ENCODE results near the gene ZBTB33. TPM values are rescaled to one million over a fixed set of nuclear protein-coding genes. Genes with fewer than 3 reads are reported as not detected.

Gene ZBTB33
- total RNA-seq, 2 experiments from 2014 or later, result 11.6 to 12.4 TPM

DNA sequence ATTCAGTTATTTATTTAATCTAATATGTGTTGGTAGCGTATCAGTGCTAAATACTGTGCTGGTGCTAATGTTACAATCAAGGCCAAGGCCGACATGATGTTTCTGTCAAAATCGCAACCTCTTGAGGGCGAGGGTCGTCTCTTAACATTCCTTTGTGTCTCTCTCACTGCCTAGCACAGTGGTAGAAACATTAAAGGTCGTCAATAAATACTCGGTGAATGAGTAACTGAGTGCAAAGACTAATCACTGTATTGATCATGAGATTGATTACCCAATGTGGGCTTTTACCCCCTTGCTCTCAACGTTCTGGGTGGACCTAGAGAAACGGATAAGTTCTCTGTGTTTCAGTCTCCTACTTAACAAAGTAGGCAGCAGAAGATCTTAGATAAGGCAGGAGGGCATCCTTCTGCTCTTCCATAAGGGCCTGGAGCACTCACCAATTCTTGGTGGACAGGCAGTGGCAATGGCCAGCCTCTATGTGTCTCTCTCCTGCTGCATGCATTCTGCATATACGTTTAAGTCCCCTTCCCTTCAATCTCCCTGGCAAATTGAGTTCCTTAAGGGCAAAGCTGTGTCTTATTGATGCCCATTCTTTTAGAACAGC is 30.5 kb downstream of the ZBTB33 start:
- intact Hi-C loops (cut with micrococcal nuclease), result no loop called here
- H3K27ac Mint-ChIP-seq, result no peak overlapping the region

DNA sequence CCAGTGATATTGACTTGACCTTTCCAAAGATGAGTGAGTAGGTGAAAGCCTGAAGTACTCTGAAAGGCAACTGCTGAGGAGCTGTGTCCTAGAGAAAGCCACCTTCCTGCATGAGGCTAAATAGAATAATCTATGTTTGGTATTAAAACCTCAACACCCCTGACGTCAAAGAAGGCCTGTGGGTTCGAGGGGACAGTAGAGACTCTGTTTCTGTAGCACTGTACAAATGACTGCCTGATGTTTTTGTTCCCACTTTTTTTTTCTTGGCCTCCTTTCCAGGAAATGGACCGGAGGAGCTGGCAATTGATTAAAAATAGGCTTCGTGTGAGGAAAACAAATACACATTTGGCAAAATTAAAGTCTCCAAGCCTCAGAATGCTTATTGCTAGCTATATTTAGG is 31.1 kb downstream of the ZBTB33 start:
- CTCF ChIA-PET, result no interaction called here
- no peak for ATAC-seq
- intact Hi-C loops (cut with micrococcal nuclease), result no loop called here

More for the DNA sequence above, 30.5 kb downstream of the ZBTB33 start:
- H3K27me3 Mint-ChIP-seq, result peaks cover 3% of the 10 kb centered on the region
- TF ChIP-seq, protein P1, sequence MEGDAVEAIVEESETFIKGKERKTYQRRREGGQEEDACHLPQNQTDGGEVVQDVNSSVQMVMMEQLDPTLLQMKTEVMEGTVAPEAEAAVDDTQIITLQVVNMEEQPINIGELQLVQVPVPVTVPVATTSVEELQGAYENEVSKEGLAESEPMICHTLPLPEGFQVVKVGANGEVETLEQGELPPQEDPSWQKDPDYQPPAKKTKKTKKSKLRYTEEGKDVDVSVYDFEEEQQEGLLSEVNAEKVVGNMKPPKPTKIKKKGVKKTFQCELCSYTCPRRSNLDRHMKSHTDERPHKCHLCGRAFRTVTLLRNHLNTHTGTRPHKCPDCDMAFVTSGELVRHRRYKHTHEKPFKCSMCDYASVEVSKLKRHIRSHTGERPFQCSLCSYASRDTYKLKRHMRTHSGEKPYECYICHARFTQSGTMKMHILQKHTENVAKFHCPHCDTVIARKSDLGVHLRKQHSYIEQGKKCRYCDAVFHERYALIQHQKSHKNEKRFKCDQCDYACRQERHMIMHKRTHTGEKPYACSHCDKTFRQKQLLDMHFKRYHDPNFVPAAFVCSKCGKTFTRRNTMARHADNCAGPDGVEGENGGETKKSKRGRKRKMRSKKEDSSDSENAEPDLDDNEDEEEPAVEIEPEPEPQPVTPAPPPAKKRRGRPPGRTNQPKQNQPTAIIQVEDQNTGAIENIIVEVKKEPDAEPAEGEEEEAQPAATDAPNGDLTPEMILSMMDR (IDR thresholded peaks at IDR 0.05), result no peak
- no peaks in the 10 kb centered on the region for H3K9me3 Mint-ChIP-seq
- no peak for ATAC-seq
- DNase-seq, result no peak
- no peaks in the 10 kb centered on the region for H3K4me1 Mint-ChIP-seq (ENCODE audit: low read depth)
- POLR2A ChIA-PET, result no interaction called here
- H3K4me3 Mint-ChIP-seq, result no peak overlapping the region
- H3K36me3 Mint-ChIP-seq (ENCODE audit: low read depth), result no peaks in the 10 kb centered on the region
- CTCF ChIA-PET, result no interaction called here

DNA sequence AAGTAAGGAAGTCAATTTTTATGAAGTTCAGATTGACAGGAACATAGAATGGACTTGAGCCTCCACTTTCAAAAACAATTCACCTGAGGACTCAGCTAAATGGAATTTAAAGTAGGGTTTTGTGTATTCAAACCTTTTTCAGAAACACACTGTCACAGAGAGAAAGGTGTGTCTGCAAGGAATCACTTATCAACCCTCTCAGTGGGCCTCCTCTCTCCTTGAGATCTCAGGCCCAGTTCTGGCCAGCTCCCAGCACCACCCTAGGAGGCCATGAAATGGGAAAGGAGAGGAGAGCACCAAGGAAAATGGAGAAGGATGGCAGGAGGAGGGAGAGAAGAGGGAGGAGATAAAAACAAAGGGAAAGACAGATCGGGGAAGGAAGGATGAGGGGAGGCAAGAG is 32.1 kb downstream of the ZBTB33 start:
- Mint-ChIP-seq H3K27ac (no peak overlapping the region), H3K36me3 (ENCODE audit: low read depth) (no peaks in the 10 kb centered on the region), H3K27me3 (peaks cover 3% of the 10 kb centered on the region), H3K4me3 (no peak overlapping the region), H3K9me3 (no peaks in the 10 kb centered on the region), H3K4me1 (ENCODE audit: low read depth) (no peaks in the 10 kb centered on the region)
- DNase-seq (no peak), ATAC-seq (no peak)
- intact Hi-C loops (cut with micrococcal nuclease), result no loop called here
- ChIA-PET CTCF (no interaction called here), POLR2A (no interaction called here)
- TF ChIP-seq, protein P1 (IDR thresholded peaks at IDR 0.05), result no peak

More for the DNA sequence above, 31.1 kb downstream of the ZBTB33 start:
- no peak for DNase-seq
- POLR2A ChIA-PET, result no interaction called here
- H3K4me3 Mint-ChIP-seq, result no peak overlapping the region
- TF ChIP-seq, protein P1 (IDR thresholded peaks at IDR 0.05), result no peak
- H3K9me3 Mint-ChIP-seq, result no peaks in the 10 kb centered on the region
- H3K36me3 Mint-ChIP-seq (ENCODE audit: low read depth), result no peaks in the 10 kb centered on the region
- no peak overlapping the region for H3K27ac Mint-ChIP-seq
- H3K4me1 Mint-ChIP-seq (ENCODE audit: low read depth), result no peaks in the 10 kb centered on the region
- peaks cover 3% of the 10 kb centered on the region for H3K27me3 Mint-ChIP-seq

DNA sequence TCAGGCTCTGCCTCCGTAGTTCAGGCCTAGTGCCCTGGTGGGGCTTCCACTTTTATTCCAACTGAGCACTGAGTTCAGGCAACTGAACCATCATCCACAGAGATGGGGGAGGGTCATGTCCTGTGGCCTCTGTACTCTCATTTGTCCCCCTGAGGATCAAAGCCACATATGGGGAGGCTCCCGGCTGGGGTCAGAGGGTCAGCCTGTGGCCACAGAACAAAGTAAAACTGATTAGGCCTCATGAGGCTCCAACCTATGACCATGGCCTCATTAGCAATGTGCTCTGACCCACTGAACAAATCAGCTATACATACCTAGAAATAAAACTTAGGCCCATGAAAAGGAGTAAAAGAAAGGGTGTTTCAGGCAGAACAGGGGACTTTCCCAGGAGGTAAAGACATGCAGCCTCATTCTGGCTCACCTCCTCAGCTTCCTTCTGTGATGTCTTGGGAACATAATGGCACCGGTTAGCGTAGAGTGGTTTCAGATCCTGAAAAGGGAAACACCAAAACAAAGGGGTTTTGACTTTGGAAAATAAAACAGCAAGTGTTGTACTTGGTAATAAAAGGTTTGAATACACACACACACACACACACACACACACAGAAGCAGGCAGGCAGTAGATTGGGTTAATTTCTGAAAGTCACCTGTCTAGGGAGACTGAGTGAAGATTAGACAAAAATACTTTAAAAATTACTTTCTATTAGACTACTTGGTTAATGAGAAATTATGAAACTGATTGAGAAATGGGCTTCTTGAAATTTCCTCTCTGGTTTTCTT is 36.3 kb downstream of the ZBTB33 start:
- no peak overlapping the region for H3K4me3 Mint-ChIP-seq
- POLR2A ChIA-PET, result no interaction called here
- CTCF ChIA-PET, result no interaction called here
- no peaks in the 10 kb centered on the region for H3K36me3 Mint-ChIP-seq (ENCODE audit: low read depth)
- TF ChIP-seq, protein P1 (IDR thresholded peaks at IDR 0.05), result no peak
- intact Hi-C loops (cut with micrococcal nuclease), result no loop called here
- no peak for ATAC-seq
- H3K4me1 Mint-ChIP-seq (ENCODE audit: low read depth), result no peaks in the 10 kb centered on the region
- no peaks in the 10 kb centered on the region for H3K9me3 Mint-ChIP-seq
- no peak overlapping the region for H3K27ac Mint-ChIP-seq
- DNase-seq, result no peak
- H3K27me3 Mint-ChIP-seq, result peaks cover 2% of the 10 kb centered on the region

DNA sequence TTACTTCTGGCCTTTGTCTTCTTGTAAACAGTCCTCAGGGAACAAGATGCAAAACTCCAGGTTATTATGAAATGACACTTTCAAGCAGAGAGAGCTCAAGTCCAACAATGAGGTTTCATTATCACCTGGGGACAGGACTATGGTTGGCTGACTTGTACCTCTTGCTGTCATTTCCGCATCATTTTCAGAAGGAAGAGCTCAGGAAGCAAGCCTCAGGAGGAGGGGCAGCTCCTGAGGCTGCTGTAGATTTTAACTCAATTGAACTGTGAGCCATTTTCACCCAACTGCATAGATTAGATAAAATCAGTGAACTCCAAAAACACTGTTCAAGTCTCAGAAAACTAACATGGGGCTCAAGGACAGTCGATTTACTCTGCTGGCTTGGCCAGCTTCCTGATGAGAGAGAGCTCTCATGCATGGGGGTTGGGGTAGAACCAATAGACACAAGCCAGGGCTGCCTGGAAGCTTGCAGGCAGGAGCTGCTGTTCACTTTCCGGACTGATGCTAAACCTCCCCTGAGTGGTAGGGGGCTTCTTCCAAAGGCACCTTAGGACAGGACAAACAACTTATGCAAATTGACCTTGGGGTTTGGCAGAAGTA is 37.0 kb downstream of the ZBTB33 start:
- ATAC-seq (no peak), DNase-seq (no peak)
- ChIA-PET CTCF (no interaction called here), POLR2A (no interaction called here)
- Mint-ChIP-seq H3K27ac (no peak overlapping the region), H3K36me3 (ENCODE audit: low read depth) (no peaks in the 10 kb centered on the region), H3K4me3 (no peak overlapping the region), H3K27me3 (peaks cover 2% of the 10 kb centered on the region), H3K9me3 (no peaks in the 10 kb centered on the region), H3K4me1 (ENCODE audit: low read depth) (no peaks in the 10 kb centered on the region)
- intact Hi-C loops (cut with micrococcal nuclease), result no loop called here
- TF ChIP-seq, protein P1 (IDR thresholded peaks at IDR 0.05), result no peak
